NCI-H146 treated with DMSO at 0.1 percent for 48 hours (cell line): ENCODE measurements around the gene SERTAD1.
"Not testable (repeated sequence)": the region's sequence is repeated elsewhere in the genome, so short reads cannot be mapped to it uniquely, and the experiment has no call there.

Source experiments
- DNase-seq: peaks from one replicate; lab custom pipeline; 2025; ENCODE audit not compliant: unreplicated experiment; lab: John Stamatoyannopoulos, UW

The SERTAD1 gene

DNA sequence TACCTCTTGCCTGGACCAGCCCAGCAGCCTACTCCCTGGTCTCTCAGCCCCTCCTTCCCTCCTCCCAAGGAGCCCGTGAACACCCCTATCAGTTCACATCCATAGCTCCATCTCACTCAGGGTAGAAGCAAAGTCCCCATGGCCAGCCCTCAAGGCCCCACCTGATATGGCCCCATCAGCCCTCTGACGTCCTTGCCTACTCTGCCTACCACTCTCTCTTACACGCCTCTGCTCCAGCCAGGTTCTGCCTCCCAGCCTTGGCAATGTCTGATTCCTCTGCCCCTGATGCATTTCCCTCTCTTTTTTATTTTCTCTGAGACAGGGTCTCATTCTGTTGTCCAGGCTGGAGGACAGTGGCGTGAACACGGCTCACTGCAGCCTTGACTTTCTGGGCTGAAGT lies 26.2 kb upstream of the SERTAD1 start:
- no peak for DNase-seq

DNA sequence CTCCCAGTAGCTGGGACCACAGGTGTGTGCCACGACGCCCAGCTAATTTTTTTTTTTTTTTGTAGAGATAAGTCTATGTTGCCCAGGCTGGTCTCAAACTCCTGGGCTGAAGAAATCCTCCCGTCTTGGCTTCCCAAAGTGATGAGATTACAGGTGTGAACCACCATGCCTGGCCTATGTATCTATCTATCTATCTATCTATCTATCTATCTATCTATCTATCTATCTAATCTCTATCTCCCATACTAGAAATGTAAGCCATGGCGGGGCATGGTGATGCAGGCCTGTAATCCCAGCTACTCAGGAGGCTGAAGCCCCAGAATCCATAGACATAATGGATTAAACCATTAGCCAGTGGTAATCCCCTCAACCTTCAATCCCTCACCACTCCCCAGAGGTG lies 24.9 kb upstream of the SERTAD1 start:
- DNase-seq, result no peak

DNA sequence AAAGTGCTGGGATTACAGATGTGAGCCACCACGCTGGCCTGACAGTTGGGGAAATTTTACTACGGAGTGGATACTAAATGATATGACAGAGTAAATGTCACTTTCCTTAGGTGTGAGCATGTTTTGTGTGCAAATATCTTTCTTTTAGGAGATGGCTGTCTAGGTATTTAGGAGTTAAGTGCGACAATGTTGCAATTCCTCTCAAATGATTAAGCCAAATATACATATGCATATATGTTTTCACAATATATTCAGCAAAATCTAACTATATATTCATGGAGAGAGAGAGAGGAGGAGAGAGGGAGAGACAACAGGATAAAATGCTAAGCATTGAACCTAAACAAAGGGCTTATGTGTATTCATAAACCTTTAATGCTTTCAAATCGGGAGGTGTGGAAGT lies 23.7 kb upstream of the SERTAD1 start:
- DNase-seq, result no peak

DNA sequence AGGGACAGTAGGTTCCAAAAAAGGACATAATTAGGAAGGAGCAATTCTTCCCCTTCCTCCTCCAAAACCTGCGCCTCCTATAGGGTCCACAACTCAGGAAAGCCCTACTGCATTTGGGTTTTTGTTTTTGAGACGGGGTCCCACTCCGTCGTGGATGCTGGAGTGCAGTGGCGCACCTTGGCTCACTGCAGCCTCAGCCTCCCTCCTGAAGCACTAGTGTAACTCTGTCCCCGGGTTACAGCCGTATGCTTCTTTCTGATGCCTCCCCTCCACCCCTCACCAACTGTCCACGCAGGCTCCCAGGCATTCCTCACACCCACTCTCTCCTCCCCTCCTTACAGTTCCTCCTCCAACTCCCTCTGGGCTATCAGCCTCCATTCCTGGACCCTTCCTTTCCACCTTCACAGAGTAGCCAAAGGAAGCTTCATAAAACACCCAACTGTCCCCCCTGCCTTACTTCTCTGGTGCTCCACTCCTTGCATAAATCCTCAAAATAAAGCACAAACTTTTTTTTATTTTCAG lies 20.5 kb upstream of the SERTAD1 start:
- no peak for DNase-seq

DNA sequence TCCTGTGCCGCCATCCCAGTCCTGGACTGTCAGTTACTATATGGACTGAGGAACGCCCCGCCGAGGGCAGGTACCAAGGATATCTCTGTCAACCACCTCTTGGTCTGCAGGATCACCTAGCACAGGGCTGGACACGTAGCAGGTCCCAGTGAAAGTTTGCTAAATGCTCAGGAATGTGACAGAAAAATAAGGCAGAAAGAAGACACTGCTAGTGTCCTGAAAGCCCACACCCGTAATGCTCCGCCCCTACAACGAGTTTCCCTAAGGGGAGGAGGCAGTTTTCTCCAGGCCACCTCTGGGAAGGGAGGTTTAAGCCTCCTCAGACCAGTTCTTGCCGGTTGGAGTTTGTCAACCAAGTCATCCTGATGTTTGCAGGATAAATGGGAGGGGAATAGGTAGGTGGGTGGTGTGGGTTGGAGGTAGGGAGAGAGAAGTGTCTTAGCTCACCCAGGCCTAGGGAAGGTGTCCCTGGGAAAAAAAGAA lies 20.0 kb upstream of the SERTAD1 start:
- DNase-seq, result no peak

DNA sequence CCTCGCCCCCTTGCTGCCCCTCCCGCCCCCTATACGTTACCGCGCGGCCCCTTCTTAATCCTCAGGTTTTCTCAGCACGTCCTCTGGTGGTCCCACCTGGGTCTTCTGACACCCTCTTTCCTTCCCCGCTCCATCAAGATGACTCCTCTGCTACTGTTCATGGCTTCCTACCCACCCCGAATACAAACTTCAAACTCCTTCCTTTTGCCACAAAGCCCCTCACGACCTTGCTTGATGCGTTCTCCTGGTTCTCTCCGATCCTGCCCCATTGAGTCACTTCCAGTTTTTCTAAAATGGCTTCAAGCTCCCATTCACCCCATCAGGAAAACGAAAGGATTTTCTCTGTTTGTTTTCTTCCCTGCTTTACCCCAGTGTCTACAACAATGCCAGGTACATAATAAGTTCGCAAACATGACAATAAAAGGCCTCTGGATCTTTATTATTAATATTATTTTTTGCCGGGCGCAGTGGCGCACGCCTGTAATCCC lies 19.1 kb upstream of the SERTAD1 start:
- no peak for DNase-seq

DNA sequence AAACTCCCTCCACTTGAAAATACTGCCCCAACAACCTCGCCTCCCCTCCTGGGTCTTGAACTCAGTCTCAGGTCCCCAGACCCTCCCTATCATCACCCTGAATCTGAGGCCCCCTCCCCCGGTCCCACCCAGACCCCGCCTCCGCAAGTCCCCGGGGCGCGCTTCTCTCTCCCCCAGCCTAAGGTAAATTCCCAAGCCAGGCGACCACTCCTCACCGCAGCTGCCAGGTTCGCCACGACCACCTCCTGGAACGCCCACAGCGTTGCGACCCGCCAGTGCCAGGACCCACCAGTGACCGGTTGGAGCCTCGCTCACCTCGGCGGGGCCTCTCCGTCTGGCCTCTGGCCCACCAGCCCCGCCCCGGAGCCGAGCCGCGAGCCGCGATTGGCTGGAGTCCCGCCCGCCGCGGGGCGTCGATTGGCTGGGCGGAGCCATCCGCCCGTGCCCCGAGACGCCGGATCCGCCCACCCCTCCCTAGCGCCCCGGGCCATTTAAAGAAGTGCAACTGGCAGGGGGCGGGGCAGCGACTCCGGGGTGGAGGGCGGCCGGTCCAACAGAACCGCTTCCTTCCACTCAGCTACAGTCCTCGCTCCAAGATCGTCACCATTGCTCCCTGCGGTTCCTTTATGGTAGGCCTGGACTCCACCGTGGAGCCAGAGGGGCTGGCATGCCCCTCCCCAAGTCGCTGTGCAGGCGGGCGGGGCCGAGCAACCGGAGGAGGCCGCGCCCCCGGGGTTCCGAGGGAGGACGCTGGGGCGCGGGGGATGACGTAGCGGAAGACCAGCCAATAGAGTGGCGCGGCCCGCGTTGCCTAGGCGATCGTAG lies 18.4 kb upstream of the SERTAD1 start, which contains the start of gene SERTAD3:
SERTAD3 (minus strand) TSS at position 336 of the 825 bp plus-strand sequence. CDS start 2,255 bp downstream, outside the sequence.
- peak; percentile 91 for DNase-seq

DNA sequence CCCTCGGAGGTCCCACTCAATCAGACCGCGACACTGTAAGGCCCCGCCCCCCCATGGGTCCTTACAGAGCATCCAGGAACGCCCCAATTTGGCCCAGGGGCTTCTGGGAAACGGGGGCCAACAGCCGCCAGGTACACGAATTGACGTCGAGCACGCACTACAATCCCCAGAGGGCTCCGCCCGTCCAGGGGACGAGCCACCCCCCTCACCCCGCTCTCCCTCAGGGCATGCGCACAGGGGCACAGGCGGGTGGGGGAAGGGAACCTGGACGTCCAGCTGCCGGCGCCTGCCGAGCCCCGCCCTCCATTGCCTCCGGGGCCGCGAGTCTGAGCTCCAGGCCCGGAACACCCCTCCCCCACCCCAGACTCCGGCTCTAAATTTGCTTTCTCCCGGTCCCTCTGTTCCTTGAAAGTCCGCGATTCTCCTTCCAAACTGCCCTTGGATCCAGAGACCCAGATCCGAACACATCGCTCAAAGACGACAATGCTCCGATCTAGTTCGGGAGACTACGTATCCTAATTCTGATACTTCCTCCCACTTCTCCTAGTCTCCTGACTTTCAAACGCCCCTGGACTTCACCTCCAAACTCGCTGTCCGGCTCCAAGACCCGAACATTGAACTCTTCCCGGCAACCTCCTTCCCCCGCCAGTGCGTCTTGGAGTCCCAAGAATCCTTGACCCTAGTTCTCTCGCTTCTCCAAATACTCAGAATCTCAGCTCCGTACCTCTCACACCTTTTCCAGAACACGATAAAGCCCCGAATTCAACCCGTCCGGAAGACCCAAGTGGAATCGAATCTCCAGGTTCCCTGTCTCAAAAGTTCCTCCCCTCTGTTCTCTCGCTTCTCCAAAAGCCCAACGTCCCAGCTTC lies 17.6 kb upstream of the SERTAD1 start:
- DNase-seq, result peak; percentile 64

DNA sequence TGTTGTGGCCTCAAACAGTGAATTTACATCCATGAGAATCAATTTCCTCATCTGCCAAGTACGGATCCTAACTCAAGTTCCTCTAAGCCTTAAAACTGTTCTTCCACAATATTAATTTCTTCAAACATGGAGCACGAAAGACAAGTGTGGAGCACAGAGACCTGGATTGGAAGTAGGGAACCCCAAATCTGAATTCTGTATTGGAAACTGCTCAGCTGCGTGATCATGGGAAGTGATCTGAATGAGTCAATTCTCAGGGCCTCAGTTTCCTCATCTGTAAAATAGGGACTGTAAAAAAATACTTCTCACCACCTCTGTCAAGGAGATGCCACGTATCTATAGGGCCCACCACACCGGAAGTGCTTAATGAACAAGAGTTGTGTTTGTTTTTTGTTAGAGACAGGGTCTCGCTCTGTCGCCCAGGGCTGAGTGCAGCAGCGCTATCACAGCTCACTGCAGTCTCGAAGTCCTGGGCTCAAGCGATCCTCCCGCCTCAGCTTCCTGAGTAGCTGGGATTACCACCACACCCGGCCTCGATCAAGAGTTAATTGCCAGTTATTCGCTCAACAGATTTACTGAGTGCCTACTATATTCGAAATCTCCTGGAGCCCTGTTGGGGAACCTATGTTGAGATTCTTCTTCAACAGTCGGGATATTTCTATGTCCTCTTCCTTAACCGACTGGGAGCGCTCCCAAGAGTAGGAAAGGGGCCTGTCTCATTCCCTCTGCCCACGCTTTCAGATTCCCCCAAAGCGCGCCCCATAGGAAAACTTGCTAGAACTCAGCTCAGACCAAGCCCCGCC lies 16.7 kb upstream of the SERTAD1 start:
- DNase-seq, result no peak

DNA sequence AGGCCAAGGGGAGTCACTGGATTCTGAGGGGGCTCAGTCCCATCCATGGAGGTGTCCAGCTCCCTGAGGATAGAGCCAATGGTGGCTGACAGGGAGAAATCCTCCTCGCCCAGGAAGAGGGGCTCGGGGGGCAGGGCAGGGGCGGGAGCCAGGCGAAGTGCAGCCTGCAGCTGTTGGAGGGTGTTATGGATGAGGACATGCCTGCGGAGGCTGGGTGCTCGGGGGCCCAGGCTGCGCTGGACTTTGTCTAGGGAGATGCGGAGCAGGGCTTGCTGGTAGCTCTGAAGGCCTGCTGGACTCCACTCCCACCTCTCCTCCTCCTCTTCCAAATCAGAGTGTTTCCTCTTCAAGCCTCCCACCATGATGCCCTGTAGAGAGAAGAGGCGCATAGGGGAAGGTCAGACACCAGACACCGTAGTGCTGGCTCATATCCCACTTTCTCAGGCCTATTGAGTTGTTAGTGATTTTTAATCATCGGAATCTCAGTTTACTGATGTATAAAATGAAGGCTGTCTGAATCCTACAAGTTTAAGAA lies 16.0 kb upstream of the SERTAD1 start:
- DNase-seq, result no peak

DNA sequence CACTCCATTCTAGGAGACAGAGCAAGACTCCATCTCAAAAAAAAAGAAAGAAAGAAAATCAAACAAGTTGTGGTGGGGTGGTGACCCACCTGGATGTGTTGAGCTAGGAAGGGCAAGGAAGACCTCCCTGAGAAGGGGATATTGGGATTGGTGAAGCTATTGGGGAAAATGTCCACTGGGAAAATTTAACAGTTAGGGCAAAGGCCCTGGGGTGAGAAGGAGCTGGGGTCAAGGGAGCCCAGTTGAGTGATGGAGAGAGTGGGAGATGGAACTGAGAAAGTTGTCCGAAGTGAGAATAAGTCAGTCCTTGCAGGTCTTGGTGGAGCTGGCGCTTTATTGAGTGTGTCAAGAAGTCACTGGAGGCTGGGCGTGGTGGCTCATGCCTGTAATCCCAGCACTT lies 12.5 kb upstream of the SERTAD1 start:
- no peak for DNase-seq

DNA sequence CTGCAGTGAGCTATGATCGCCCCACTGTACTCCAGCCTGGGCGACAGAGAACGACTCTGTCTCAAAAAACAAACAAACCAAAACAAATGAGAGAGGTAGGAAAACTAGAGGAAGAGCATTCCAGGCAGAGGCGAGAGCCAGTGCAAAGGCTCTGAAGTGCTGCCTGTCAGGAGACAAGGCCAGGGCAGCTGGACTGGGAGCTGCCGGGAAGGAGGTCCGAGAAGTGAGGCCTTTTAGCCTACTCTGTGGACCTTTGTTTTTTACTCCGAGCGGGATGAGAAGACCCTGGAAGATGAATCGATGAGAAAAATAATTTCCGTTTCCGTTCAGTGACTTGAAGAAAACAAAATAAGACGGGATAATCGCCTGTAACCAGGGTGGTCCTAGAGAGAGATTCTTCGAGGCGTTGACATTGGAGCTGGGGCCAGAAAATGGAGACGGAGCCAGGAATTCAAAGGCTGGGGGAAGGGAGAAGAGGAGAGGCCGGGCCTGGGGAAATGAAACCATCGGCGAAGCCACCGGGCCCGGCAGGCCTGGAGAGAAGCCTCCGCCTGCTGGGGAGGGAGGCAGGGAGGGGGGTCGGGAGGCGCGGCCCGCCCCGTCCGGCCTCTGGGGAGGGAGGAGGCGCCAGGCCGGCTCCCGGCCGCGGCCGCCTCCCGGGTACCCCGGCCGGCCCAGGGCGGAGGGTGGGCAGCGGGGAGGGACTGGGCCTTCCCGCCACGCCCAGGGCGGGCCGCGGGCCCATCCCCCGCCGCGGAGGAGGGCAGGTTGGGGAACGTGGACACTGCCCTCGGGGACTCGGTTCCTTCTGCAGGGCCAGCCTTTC lies 7.8 kb upstream of the SERTAD1 start:
- DNase-seq, result peak; percentile 71

DNA sequence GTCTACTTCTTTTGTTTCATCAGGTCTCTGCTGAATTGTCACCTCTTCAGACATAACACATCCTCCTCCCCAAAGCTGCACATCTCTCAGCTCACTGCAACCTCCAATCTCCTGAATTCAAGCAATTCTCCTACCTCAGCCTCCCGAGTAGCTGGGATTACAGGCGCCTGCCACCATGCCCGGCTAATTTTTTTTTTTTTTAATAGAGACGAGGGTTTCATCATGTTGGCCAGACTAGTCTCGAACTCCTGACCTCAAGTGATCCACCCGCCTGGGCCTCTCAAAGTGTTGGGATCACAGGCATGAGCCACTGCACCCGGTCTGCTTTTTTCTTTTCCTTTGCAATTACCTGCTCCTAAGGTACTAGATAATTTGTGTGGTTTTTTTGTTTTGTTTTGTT lies 7.0 kb upstream of the SERTAD1 start:
- not testable (repeated sequence) for DNase-seq

DNA sequence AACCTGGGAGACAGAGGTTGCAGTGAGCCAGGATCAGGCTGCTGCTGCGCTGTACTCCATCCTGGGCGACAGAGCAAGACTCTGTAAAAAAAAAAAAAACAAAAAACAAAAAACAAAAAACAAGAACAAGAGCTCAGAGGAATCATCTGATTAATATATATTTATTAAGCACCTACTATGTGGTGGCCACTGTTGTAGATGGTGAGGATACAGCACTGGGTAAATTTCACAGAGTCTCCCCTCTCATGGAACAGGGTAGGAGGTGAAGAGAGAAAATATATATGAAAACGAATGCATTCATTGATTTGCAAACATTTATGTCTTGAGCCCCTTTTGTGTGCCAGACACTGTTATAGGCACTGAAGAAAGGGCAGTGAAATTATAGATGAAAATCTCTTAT lies 5.9 kb upstream of the SERTAD1 start:
- no peak for DNase-seq

DNA sequence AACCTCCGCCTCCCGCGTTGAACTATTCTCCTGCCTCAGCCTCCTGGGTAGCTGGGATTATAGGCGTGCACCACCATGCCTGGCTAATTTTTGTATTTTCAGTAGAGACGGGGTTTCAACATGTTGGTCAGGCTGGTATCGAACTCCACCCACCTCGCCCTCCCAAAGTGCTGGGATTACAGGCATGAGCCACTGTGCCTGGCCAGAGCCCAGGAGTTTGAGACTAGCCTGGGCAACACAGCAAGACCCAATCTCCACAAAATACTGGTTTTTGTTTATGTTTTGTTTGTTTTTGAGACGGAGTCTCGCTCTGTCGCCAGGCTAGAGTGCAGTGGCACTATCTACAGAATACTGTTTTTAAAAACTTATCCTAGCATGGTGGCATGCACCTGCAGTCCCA lies 4.5 kb upstream of the SERTAD1 start:
- not testable (repeated sequence) for DNase-seq

DNA sequence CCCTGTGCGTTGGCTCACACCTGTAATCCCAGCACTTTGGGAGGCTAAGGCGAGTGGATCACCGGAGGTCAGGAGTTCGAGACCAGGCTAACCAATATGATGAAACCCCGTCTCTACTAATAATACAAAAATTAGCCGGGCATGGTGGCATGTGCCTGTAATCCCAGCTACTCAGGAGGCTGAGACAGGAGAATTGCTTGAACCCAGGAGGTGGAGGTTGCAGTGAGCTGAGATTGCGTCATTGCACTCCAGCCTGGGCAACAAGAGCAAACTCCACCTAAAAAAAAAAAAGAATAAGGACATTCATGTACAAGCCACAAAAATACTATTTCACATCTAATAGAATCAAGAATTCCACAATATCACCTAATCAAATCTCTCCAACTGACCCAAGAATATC lies 2.4 kb upstream of the SERTAD1 start:
- DNase-seq, result not testable (repeated sequence)

DNA sequence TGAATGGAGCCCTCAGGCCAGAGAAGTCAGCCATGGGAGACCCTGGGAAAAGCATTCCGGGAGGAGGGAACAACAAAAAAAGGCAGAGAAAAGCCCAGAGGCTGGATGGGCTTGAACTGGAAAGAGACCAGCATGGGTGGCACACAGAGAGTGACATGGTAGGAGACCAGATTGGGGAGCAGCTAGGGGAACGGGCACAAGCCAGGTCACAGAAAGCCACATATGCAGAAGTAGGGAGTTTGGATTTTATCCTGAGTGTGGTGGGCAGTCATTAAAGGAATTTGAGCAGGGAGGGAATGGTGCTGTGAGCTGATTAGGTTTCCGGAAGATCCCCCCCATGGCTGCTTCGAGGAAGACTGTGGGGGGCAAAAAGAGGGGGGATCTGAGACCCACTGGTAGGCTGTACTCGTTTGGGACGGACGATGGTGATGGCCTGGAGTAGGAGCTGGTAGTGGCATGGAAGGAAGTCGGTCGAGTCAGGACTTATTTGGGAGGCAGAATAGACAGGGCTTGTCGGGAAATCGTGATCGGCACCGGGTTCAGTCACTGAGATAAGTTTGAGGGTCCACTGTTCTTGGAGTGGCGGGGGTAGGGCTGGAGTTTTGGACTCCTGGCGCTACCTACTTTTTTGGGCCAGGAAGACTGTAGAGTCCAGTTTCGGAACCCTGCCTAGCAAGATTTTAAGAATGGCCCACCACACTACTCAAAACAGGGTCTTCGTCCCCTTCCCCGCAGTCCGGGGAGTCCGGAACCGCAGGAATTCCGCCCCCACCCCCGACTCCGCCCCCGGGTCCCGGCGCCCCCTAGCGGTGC lies 949 bp downstream of the SERTAD1 start:
- no peak for DNase-seq

DNA sequence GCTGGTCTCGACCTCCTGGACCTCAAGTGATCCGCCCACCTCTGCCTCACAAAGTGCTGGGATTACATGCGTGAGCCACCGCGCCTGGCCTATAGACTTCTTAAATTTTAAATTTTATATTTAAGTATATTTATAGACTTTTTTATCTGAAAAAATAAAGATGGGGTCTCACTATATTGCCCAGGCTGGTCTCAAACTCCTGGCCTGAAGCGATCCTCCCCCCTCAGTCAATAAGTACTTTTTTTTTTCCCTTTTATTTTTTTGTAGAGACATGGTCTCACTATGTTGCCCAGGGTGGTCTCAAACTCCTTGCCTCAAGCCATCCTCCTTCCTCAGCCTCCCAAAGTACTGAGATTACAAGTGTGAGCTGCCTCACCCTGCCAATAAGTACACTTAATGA lies 1.9 kb downstream of the SERTAD1 start:
- no peak for DNase-seq
